Esophagus squamous epithelium (tissue), 4 donors: ENCODE data around the gene RPL12.

Experiments used
- POLR2A ChIP-seq, 4 donors: fragments of 450-650 bp; IDR thresholded peaks; one replicate each; pipeline ENCODE4 v1.6.1; 2017; ENCODE audit warnings: antibody characterized with exemption in 4 of 4, mild to moderate bottlenecking in 4 of 4, moderate library complexity in 3 of 4
- TF ChIP-seq, protein P1 (sequence below), 6 experiments: fragments of 450-650 bp in 4 of 6; fragments of 200-600 bp in 2 of 6; sonication (generic) in 2 of 6; IDR thresholded peaks; one replicate each; pipeline ENCODE4 v1.5.1; 2016 to 2019; ENCODE audit warnings: antibody characterized with exemption in 6 of 6, mild to moderate bottlenecking in 4 of 6, moderate library complexity in 4 of 6

DNA sequence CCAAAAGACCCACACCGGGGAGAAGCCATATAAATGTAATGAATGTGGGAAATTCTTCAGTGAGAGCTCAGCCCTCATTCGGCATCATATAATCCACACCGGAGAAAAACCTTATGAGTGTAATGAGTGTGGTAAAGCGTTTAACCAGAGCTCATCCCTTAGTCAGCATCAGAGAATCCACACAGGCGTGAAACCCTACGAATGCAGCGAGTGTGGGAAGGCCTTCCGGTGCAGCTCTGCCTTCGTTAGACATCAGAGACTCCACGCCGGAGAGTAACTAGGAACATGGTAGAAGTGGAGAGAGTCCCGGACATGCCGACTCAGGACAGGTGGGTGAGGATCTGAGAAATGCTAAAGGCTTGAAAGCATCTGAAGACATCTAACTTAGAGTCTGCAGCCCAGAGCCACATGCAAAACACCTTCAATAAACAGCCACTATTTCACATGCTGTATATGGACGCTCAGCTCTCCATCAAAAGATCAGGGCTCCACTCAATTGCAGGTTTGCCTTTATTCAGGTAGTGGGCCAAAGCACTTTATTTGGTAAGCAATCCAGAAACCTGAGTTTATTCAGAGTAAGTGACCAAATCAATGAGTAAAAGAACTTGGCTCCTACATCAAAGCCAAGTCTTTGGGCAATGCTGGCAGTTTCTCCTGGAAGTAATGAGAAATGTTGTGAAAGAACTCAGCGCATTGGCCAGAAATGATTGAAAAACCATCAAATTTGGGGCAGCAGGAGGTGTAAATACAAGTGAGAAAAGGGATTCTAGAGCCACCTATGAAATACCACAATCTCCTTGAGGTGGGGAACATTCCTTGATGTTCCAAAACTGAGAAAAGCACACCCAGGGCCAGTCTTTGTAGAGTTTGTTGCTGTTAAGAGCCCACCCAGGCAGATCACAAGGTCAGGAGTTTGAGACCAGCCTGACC is 6.0 kb downstream of the RPL12 start:
- TF ChIP-seq, protein P1, sequence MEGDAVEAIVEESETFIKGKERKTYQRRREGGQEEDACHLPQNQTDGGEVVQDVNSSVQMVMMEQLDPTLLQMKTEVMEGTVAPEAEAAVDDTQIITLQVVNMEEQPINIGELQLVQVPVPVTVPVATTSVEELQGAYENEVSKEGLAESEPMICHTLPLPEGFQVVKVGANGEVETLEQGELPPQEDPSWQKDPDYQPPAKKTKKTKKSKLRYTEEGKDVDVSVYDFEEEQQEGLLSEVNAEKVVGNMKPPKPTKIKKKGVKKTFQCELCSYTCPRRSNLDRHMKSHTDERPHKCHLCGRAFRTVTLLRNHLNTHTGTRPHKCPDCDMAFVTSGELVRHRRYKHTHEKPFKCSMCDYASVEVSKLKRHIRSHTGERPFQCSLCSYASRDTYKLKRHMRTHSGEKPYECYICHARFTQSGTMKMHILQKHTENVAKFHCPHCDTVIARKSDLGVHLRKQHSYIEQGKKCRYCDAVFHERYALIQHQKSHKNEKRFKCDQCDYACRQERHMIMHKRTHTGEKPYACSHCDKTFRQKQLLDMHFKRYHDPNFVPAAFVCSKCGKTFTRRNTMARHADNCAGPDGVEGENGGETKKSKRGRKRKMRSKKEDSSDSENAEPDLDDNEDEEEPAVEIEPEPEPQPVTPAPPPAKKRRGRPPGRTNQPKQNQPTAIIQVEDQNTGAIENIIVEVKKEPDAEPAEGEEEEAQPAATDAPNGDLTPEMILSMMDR (IDR thresholded peaks at IDR 0.05) = no peak
- no peak for TF ChIP-seq POLR2A (IDR thresholded peaks at IDR 0.05)
